Activated T-cell treated with anti-CD3 and anti-CD28 coated beads, Interleukin-2, amount 50 U/mL, for 1 hour (primary cell): Measurements from ENCODE around the gene MDM4.
A peak's percentile ranks its signal among the peaks of the same experiment; 100 is the strongest.
"Not testable (repeated sequence)": the region's sequence is repeated elsewhere in the genome, so short reads cannot be mapped to it uniquely, and the experiment has no call there.

Experiments
- DNase-seq: peaks from one replicate; pipeline ENCODE4 v3.0.0-alpha.2; 2020

The MDM4 gene

GRCh38 chr1:204563780-204564179 is 47.6 kb downstream of the MDM4 start:
- DNase-seq: no peak

DNA sequence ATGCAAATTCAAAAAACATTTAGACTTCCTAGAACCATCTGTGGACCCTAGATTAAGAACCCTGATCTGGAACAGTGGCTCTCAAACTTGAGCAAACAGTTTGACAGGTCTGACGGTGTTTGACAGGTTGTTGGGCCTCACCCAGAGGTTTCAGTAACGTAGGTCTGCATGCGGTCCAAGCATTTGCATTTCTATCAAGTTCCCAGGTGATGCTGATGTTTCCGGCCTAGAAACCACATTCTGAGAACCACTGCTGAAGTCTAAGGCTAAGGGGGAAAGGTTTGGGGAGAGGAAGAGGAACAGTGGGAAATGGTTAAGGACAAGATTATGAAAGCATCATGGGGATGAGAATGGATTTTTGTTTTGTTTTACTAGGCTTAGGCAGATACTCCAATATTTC is 48.6 kb downstream of the MDM4 start:
- DNase-seq: no peak

GRCh38 chr1:204565617-204566582 is 49.7 kb downstream of the MDM4 start:
- DNase-seq: peak; percentile 45

DNA sequence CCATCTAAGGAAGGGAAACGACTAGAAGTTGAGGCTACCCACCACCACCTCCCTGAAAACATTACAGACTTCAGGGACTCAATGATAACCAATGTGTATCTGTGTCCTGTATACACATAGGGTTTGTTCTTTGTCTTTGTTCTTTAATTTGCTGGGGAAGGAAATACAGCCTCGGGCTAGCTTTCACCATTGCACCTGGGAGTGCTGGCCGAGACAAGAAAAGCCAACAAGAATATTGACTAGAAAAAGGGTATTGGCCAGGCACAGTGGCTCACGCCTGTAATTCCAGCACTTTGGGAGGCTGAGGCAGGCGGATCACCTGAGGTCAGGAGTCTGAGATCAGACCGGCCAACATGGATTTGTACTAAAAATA is 50.4 kb downstream of the MDM4 start:
- DNase-seq: no peak

DNA sequence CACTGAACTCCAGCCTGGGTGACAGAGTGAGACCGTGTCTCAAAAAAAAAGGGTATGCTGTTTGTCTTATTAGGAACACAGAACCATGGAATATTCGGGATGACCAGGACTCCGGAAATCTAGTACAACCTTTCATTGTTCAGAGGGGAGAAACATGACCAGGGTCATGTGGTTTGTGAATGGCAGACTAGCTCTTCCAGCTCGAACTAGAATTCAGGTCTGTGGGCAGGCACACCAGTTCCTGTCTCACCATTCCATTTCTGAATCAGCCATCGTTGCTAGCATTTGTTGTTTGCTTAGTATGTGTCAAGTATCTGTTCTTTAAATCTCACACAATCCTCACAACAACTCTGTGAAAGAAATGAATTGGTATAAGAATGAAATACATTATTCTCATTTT is 50.9 kb downstream of the MDM4 start:
- no peak for DNase-seq

DNA sequence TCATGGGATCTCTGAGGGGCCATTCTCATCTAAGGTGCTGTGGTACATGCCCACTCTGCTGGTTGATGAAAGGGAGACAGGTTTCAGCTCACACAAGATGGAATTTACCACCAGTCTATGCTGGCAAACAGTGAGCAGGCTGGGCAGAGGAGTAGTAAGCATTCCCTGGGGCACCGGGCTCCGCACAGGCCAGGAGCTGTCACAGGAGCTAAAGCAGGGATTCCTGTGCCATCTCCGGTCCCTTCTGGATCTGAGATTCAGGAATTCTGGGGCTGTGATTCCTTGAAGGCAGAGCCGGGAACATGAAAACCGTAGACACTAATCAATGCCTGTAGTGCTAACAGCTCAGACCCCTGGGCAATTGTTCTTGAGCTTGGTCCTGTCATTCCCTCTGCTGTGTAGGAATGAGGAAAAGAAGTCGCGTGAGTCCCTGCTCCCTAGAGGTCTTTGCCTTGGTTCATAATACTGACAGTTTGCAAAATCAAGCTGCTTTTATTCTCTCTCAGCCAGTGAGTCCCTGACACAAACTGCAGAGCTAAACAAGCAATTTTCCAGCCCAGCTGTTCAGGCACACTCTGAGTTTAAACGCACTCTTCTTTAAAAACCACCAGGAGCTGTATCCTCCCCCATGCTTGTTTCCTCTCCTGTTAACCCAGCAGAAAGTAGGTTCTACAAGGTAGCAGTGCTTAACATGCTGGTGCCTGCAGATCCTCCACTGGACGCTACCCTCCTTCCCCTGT is 52.5 kb downstream of the MDM4 start:
- no peak for DNase-seq

GRCh38 chr1:204569478-204569877 is 53.3 kb downstream of the MDM4 start:
- DNase-seq: no peak

- not testable (repeated sequence) for DNase-seq
Measured at GRCh38 chr1:204570021-204570420, 53.8 kb downstream of the MDM4 start.

- no peak for DNase-seq
Measured at GRCh38 chr1:204571128-204571527, 54.9 kb downstream of the MDM4 start.

GRCh38 chr1:204571631-204572030 is 55.4 kb downstream of the MDM4 start:
- DNase-seq: no peak

DNA sequence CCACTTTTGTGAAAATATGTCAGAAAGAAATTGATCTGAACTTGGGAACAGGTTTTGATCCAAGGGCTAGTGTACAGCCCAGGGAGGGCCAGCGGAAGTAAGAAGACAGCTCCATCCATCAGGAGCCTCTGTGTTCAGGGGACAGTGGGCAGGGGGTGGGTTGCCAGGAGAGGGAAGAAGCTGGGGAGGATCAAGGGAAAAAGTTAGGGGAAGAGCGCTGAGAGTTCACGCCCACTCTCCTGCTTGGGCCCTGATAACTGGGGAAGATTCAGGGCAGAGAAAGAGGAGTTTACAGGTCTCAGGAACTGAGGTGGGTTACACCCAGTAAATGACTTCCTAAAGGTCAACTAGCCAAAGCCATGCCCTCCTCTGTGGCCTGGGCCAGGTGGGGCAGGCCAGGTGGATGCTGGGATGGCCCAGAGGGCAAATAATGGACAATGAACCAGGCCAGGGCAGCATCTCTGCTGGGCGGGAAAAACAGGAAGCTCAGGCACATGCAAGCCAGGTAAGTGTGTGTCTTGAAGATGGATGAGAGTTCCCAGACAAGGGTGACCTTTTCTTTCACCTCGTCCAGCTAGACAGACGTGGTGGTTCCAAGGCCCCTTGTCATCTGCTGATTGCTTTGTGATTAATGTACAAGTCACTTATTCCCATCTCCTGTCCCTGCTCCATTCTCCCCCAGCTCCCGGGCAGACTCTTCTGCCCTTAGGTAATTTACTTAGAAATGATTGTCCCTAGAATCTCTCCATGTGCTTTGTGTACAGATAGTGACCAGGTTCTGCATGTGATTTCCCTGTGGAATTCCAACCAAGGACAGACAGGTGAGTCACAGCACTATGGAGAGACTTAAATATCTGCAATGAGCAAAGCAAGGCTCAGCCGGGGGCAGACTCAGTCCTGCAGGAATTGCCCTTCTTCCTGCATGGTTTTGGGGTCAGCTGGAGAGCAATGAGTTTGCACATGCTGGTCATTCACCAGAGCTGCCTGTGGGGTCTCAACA is 57.0 kb downstream of the MDM4 start:
- DNase-seq: no peak

- no peak for DNase-seq
Measured at GRCh38 chr1:204574016-204574864, 58.0 kb downstream of the MDM4 start.

- no peak for DNase-seq
Measured at GRCh38 chr1:204574865-204575163, 58.6 kb downstream of the MDM4 start.

DNA sequence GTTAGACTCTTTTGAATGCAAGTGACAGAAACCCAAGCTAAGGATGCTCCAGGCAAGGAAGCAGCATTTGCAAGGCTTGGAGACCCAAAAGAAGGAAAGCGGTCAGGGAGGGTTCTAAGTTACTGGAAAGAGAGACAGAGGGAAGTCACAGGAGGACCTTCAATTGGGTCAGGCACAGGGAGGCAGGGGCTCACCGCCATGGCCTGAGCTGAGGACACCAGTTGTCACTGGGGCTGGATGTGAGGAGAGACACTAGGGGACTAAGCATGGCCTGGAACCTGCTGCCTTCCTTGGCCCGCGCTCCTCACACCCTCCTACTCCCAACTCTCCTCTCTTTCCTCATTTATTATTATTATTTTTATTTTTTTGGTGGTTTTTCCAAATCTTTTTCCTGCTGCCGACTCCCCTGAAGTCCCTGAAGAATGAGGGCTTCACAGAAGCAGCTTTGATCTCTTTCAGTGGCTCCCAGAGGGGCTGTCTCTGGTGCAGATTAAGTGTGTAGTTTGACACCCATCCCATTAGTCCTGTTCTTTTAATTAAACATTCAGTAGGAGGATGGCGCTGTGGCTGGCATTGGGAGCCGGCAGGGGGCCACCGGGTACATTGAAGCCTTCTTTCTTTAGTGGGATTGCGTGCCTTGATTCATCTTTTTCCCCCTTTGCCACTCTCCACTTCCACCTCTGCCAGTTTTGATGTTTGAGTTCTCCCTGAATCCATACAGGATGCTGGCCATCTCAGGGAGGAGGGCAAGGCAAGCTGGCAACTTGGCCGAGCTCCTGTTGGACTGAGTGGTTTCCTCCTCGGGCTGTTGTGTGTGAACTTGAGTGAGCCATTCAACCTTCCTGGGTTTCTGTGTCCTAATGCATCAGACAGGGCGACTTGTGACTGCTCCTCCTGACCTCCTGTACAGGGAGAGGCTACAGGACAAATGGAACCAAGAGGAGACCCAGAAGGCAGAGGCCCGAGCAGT is 59.3 kb downstream of the MDM4 start:
- no peak for DNase-seq

DNA sequence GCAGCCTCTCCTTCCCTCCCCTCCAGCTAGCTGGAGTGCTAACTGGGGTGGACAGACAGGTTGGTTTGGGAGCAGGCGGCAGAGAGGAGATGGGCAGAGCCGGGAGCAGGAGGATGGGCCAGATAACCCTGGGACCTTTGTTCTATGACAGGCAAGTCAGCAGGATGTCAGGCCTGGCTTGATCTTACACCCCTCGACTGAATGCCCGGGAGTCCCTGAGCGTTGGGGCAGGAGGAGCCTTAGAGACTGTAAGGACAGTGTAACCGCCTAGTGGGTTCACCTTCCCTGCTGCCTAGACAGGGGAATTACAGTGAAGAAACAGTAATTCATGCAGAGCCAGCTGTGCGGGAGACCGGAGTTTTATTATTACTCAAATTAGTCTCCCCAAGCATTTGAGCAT is 60.2 kb downstream of the MDM4 start:
- DNase-seq: no peak

DNA sequence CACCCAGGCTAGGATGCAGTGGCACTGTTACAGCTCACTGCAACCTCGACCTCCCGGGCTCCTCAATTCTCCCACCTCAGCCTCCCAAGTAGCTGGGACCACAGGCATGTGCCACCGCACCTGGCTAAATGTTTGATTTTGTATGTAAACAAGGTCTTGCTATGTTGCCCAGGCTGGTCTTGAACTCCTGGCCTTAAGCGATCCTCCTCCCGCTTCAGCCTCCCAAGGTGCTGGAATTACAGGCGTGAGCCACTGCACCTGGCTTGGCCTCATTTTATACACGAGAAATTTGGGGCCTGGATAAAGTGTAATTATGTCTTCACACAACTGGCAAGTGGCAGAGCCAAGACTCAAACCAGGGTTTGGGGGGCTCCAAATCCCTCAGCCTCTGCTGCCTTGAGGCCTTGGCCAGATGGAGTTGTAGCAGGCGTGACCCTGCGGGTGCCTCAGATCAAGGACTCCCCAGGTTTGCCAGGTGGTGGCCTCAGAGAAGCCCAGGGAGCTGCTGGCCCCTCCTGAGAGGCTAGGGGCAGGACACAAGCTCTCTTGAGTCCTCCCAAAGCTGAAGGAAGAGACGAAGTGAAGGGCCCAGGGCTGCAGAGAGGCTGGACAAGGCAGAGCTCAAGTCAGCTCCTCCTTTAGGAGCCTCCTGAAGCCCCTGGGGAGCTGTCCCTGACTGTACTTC is 61.7 kb downstream of the MDM4 start:
- DNase-seq: no peak

- no peak for DNase-seq
Measured at GRCh38 chr1:204578867-204579664, 62.9 kb downstream of the MDM4 start.

DNA sequence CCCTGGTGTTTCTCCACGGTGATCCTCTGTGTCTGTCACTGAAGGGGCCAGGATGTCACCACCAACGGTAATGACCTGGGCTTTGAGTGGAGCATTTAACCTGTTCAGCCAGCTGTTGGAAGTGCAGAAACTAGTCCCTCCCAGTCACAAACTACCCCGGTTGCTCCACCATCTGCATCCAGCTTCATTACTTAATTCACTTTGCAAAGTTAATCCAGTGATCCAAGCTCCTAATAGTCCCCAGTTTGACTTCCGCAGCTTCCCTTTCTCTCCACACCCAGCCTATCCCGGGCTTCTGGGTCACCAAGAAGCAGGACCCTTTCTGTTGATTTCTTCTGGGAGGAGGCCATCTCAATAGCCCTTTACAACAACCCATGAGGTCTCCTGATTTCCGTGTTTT is 63.5 kb downstream of the MDM4 start:
- no peak for DNase-seq

DNA sequence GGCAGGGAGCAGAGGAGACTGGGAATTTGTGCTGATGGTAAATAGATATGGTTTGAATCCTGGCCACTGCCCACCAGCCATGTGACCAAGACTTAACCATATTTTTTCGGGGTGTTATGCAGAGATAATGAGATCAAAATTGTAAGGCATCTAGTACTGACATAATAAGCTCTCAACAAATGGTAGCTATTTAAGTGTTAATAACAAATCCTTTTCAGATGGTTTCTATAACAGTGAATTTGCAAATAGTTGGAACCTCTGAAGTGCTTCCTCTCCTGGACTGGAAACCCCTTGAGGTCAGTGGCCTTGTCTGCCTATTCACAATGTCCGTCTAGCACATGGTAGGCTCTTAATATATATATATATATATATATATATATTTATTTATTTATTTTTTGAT is 64.7 kb downstream of the MDM4 start:
- no peak for DNase-seq
